Hepatocyte (in vitro differentiated cells): ENCODE results near the gene NFIX. TPM values are rescaled to one million over a fixed set of nuclear protein-coding genes. Genes with fewer than 3 reads are reported as not detected.

Experiments
- DNase-seq: peaks from one replicate; pipeline ENCODE4 v3.0.0-alpha.2; 2016; ENCODE audit warnings: low spot score
- H2AFZ ChIP-seq: fragments of 200-600 bp; sonication (generic); 2 replicates; pipeline ENCODE4 v1.6.0; 2016; ENCODE audit warnings: antibody characterized with exemption, mild to moderate bottlenecking
- H3K27ac ChIP-seq: fragments of 200-600 bp; sonication (generic); 2 replicates; pipeline ENCODE4 v1.5.1; 2016; ENCODE audit warnings: mild to moderate bottlenecking
- H3K27me3 ChIP-seq: fragments of 200-600 bp; sonication (generic); 2 replicates; pipeline ENCODE4 v1.6.1; 2016
- H3K36me3 ChIP-seq: fragments of 200-600 bp; sonication (generic); replicated peaks from 2 replicates; pipeline ENCODE4 v1.5.1; 2016; ENCODE audit warnings: low read depth; ENCODE audit not compliant: insufficient read depth
- H3K4me1 ChIP-seq: fragments of 200-600 bp; sonication (generic); 2 replicates; pipeline ENCODE4 v1.5.1; 2016; ENCODE audit warnings: mild to moderate bottlenecking, moderate library complexity; ENCODE audit not compliant: insufficient read depth
- H3K4me2 ChIP-seq: fragments of 200-600 bp; sonication (generic); 2 replicates; pipeline ENCODE4 v1.6.0; 2016
- H3K4me3 ChIP-seq: fragments of 200-600 bp; sonication (generic); 2 replicates; pipeline ENCODE4 v1.5.1; 2016; ENCODE audit warnings: mild to moderate bottlenecking
- H3K79me2 ChIP-seq: fragments of 200-600 bp; sonication (generic); 2 replicates; pipeline ENCODE4 v1.6.0; 2017; ENCODE audit warnings: mild to moderate bottlenecking
- H3K9me2 ChIP-seq: fragments of 200-600 bp; sonication (generic); replicated peaks from 2 replicates; pipeline ENCODE4 v1.6.0; 2017; ENCODE audit warnings: mild to moderate bottlenecking; ENCODE audit not compliant: insufficient read depth
- H3K9me3 ChIP-seq: fragments of 200-600 bp; sonication (generic); 2 replicates; pipeline ENCODE4 v1.5.1; 2016; ENCODE audit warnings: low read depth, mild to moderate bottlenecking
- H4K20me1 ChIP-seq: fragments of 200-600 bp; sonication (generic); 2 replicates; pipeline ENCODE4 v1.6.0; 2016; ENCODE audit warnings: mild to moderate bottlenecking; ENCODE audit not compliant: insufficient read depth, poor library complexity, severe bottlenecking
- EZH2 ChIP-seq: fragments of 200-600 bp; sonication (generic); IDR thresholded peaks from 2 replicates; pipeline ENCODE4 v1.6.1; 2016; ENCODE audit warnings: antibody characterized with exemption, mild to moderate bottlenecking, borderline replicate concordance
- EZH2phosphoT487 ChIP-seq: fragments of 200-600 bp; sonication (generic); IDR thresholded peaks from one replicate; pipeline ENCODE4 v1.6.1; 2018; ENCODE audit warnings: antibody characterized with exemption, mild to moderate bottlenecking, low read depth, moderate library complexity; ENCODE audit not compliant: unreplicated experiment, severe bottlenecking
- WGBS: methylation state at CpG from one replicate; pipeline ENCODE4 v1.1.6; 2016; ENCODE audit warnings: low lambda C conversion rate; ENCODE audit errors: missing lambda C conversion rate; 5-methylcytosine and 5-hydroxymethylcytosine counted together
- polyA plus RNA-seq: library from polyadenylated mRNA; unstranded; fragments of >200 nt; fragmentation: Nextera tagmentation; extraction: Ambion mirVana; gene quantifications from 2 replicates; pipeline ENCODE4 v1.2.1, GENCODE V29; 2016
- total RNA-seq: library from RNA; depleted of rRNA; stranded (reverse); fragments of >200 nt; gene quantifications from 2 replicates; pipeline ENCODE4 v1.2.3, GENCODE V29; 2014
- TF ChIP-seq, protein P1 (sequence below): fragments of 200-600 bp; sonication (generic); IDR thresholded peaks from 2 replicates; pipeline ENCODE4 v1.5.1; 2016; ENCODE audit warnings: antibody characterized with exemption, mild to moderate bottlenecking; ENCODE audit not compliant: poor library complexity

Gene NFIX
- total and polyA plus RNA-seq, 2 experiments from 2014 or later, result 10.2 to 12.8 TPM

- Histone ChIP-seq H2AFZ (no peak overlapping the region), H3K9me2 (no peaks in the 10 kb centered on the region), H3K36me3 (no peaks in the 10 kb centered on the region), H3K4me1 (no peaks in the 10 kb centered on the region), H3K4me2 (no peak overlapping the region), H3K9me3 (no peaks in the 10 kb centered on the region), H4K20me1 (peaks cover 3% of the 10 kb centered on the region), H3K79me2 (peaks cover 13% of the 10 kb centered on the region), H3K4me3 (no peak overlapping the region), H3K27me3 (no peaks in the 10 kb centered on the region), H3K27ac (no peak overlapping the region)
- TF ChIP-seq, protein P1, sequence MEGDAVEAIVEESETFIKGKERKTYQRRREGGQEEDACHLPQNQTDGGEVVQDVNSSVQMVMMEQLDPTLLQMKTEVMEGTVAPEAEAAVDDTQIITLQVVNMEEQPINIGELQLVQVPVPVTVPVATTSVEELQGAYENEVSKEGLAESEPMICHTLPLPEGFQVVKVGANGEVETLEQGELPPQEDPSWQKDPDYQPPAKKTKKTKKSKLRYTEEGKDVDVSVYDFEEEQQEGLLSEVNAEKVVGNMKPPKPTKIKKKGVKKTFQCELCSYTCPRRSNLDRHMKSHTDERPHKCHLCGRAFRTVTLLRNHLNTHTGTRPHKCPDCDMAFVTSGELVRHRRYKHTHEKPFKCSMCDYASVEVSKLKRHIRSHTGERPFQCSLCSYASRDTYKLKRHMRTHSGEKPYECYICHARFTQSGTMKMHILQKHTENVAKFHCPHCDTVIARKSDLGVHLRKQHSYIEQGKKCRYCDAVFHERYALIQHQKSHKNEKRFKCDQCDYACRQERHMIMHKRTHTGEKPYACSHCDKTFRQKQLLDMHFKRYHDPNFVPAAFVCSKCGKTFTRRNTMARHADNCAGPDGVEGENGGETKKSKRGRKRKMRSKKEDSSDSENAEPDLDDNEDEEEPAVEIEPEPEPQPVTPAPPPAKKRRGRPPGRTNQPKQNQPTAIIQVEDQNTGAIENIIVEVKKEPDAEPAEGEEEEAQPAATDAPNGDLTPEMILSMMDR, result no peak
- TF ChIP-seq EZH2 (no peak), EZH2phosphoT487 (no peak)
- DNase-seq, result no peak
- 95% methylated on average over 38 of the region's 40 CpGs for WGBS
Observed at GRCh38 chr19:13138171-13138915, 143.1 kb downstream of the NFIX start.

DNA sequence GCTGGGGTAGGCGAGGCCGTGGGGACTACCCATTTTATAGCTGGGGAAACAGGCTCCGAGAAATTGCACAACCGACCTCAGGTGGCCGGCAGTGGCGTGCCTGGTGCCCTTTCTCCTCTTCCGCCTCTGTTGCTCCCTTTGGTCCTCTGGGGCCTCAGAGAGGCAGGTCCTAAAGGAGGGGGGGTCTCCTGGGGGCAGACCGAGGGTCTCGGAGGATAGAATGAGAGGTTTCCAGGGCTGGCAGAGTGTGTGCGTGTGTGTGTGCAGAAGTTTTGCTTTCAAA lies 143.6 kb downstream of the NFIX start:
- H3K27ac ChIP-seq, result no peak overlapping the region

DNA sequence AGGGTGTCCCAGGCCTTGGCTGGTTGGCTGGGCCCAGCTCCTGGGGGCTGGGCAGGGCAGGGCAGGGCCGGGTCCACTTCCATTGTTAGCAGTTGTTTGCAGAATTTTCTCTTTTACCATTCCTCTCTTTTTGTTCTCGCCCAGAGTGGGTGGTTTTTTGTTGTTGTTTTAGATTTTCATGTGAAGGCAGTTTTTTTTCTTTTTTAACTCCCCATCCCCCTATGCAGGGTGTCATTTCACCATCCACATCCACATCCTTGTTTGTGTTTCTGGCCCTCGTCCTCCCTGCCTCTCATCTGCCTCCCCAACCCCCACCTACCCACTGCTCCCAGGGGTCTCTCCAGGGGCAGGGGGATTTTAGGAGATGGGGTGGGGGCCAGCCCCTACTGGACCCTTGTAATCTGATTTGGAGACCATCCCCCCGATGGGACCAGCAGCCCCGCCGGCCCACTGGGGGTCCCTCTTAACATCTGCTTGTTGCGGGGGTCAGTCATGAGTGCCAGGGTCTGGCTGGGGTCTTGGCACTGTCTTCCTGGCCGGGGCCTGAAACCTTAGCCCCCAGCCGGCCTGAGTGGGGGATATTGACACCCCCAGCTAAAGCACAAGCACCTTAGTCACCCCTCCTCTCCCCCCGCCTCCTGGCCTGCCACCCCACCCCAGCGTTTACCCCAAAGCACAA lies 144.5 kb downstream of the NFIX start:
- no peak for TF ChIP-seq EZH2
- no peak for TF ChIP-seq EZH2phosphoT487
- TF ChIP-seq, protein P1, result no peak
- H3K4me2 ChIP-seq, result no peak overlapping the region
- H4K20me1 ChIP-seq, result no peaks in the 10 kb centered on the region
- H3K9me3 ChIP-seq, result no peaks in the 10 kb centered on the region
- no peak overlapping the region for H3K4me3 ChIP-seq
- no peak overlapping the region for H2AFZ ChIP-seq
- no peak overlapping the region for H3K27ac ChIP-seq
- no peaks in the 10 kb centered on the region for H3K79me2 ChIP-seq
- no peaks in the 10 kb centered on the region for H3K9me2 ChIP-seq
- no peaks in the 10 kb centered on the region for H3K27me3 ChIP-seq
- no peak for DNase-seq
- WGBS, result 88% methylated on average over 8 of the region's 11 CpGs
- H3K36me3 ChIP-seq, result no peaks in the 10 kb centered on the region
- no peaks in the 10 kb centered on the region for H3K4me1 ChIP-seq

More for the DNA sequence above, 143.6 kb downstream of the NFIX start:
- DNase-seq, result no peak
- Histone ChIP-seq H3K4me2 (no peak overlapping the region), H3K9me2 (no peaks in the 10 kb centered on the region), H3K36me3 (no peaks in the 10 kb centered on the region), H3K9me3 (no peaks in the 10 kb centered on the region), H4K20me1 (peaks cover 3% of the 10 kb centered on the region), H3K79me2 (peaks cover 8% of the 10 kb centered on the region), H3K4me3 (no peak overlapping the region), H2AFZ (no peak overlapping the region), H3K4me1 (no peaks in the 10 kb centered on the region), H3K27me3 (no peaks in the 10 kb centered on the region)
- WGBS, result 84% methylated on average over 10 of the region's 10 CpGs
- TF ChIP-seq EZH2 (no peak), EZH2phosphoT487 (no peak)
- TF ChIP-seq, protein P1, result no peak
